HG02981 (cell line): Measurements from ENCODE around the gene CA5A.

Experiments
- ATAC-seq: cut with Tn5 transposase; IDR thresholded peaks from one replicate; pipeline ENCODE4 v1.9.1; 2021; ENCODE audit warnings: mild to moderate bottlenecking, moderate library complexity; ENCODE audit not compliant: unreplicated experiment

Gene CA5A

GRCh38 chr16:87854053-87854906, 82.0 kb downstream of the CA5A start:
- no peak for ATAC-seq

- no peak for ATAC-seq
Observed at GRCh38 chr16:87853411-87854052, 82.8 kb downstream of the CA5A start.

GRCh38 chr16:87851601-87852000, 84.7 kb downstream of the CA5A start:
- ATAC-seq: no peak

- no peak for ATAC-seq
Observed at GRCh38 chr16:87851141-87851587, 85.2 kb downstream of the CA5A start.

GRCh38 chr16:87850009-87851006, 86.0 kb downstream of the CA5A start:
- no peak for ATAC-seq

- no peak for ATAC-seq
Observed at GRCh38 chr16:87849419-87850008, 86.8 kb downstream of the CA5A start.

GRCh38 chr16:87848676-87849345, 87.5 kb downstream of the CA5A start:
- no peak for ATAC-seq

GRCh38 chr16:87847785-87848675, 88.3 kb downstream of the CA5A start:
- ATAC-seq: no peak

GRCh38 chr16:87847467-87847784, 88.9 kb downstream of the CA5A start:
- no peak for ATAC-seq

GRCh38 chr16:87846705-87847466, 89.4 kb downstream of the CA5A start:
- ATAC-seq: no peak

- no peak for ATAC-seq
Observed at GRCh38 chr16:87845807-87846619, 90.3 kb downstream of the CA5A start.

- ATAC-seq: no peak
Observed at GRCh38 chr16:87845213-87845612, 91.1 kb downstream of the CA5A start.

- no peak for ATAC-seq
Observed at GRCh38 chr16:87844809-87845208, 91.5 kb downstream of the CA5A start.

- ATAC-seq: no peak
Observed at GRCh38 chr16:87844120-87844733, 92.1 kb downstream of the CA5A start.

- ATAC-seq: no peak
Observed at GRCh38 chr16:87843678-87844105, 92.6 kb downstream of the CA5A start.

GRCh38 chr16:87842209-87842869, 94.0 kb downstream of the CA5A start:
- ATAC-seq: no peak
